NCI-H2196 treated with DMSO at 0.1 percent for 48 hours (cell line): ENCODE data around the gene ANKLE2.
"Not testable (repeated sequence)": the region's sequence is repeated elsewhere in the genome, so short reads cannot be mapped to it uniquely, and the experiment has no call there.

Experiments used
- DNase-seq: peaks from one replicate; lab custom pipeline; 2025; ENCODE audit not compliant: unreplicated experiment; lab: John Stamatoyannopoulos, UW

Gene ANKLE2

DNA sequence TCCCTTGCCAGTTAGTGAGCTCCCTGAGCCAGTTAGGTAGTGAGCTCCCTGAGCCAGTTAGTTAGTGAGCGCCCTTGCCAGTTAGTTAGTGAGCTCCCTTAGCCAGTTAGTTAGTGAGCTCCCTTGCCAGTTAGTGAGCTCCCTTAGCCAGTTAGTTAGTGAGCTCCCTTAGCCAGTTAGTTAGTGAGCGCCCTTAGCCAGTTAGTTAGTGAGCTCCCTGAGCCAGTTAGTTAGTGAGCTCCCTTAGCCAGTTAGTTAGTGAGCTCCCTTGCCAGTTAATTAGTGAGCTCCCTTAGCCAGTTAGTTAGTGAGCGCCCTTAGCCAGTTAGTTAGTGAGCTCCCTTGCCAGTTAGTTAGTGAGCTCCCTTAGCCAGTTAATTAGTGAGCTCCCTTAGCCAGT is 69.6 kb downstream of the ANKLE2 start:
- DNase-seq: not testable (repeated sequence)

DNA sequence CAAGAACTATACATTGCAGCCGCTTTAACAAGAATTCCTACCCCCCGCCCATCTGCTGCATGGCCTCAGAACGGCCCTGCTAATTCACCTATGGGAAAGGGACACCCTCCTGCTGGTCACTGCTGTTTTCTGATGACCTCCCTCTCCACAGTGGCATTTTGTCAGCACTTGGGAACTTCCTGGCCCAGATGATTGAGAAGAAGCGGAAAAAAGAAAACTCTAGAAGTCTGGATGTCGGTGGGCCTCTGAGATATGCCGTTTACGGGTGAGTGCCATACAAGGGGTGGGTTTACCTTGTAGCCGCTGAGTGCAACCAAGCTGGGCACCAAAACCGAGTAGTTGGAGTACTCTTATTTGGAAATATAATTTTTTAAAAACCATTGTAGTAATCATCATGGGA is 71.5 kb downstream of the ANKLE2 start:
- no peak for DNase-seq

DNA sequence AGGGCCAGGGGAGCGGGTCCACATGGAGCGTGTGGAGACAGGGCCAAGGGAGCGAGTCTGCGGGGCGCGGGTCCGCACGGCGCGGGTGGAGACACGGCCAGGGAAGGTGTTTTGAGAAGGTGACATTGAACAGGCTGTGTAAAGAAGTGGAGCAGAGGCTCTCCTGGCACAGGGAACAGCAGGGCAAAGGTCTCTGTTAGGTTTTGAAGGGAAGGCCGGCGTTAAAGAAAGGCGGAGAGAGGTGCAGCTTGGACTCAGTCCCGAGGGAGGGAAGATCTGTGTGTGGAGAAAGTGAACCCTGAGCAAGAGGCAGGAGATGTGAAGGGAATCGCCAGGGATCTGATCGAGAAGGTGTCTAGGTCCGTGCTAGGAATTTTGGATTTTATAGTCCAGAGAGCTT is 72.4 kb downstream of the ANKLE2 start:
- no peak for DNase-seq

DNA sequence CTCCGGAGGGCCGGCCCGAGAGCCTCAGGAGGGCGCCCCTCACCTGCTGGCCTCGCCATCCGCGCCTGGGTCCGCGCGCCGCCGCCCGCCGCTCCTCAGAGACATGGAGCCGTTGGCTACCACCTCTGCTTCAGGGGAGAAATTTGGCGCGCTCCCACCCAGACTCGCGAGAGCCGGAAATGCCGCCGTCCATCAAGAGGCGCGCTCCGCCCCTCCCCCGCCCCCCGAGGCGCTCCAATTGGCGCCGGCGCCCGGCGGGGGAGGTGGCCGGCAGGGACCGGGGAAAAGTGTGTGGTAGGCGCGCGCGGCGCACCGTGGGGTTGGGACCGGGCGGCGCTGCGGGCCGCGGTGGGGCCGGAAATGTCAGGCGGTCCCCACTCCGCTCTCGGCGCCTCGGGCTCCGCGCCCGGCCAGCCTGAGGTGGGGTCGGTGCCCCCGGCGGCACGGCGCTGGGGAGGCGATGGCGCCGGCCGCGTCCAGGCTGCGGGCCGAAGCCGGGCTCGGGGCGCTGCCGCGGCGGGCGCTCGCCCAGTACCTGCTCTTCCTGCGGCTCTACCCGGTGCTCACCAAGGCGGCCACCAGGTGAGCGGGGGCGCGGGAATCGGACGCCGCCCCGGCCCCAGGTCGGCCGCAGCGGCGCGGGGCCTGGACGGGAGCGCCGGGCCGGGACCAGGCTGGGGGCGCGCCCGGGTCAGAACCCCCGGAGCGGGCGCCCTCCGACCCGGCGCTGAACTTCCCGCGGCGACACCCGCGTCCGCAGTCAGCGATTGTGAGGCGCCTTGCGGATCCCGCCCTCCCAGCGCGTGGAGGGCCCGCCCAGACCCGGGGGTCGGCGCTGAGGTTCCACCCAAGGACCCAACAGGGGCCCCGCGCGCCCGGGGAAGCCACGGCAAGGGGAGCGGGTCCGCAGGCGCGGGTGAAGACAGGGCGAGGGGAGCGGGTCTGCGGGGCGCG is 74.1 kb downstream of the ANKLE2 start, which contains the start of the genes POLE and PXMP2:
Gene POLE, minus strand, starts transcription at position 132 of the 954 bp plus-strand sequence. Its CDS starts 27 bp downstream, at position 105.
Gene PXMP2, plus strand, starts transcription at position 377 of the 954 bp plus-strand sequence. Its CDS starts 84 bp downstream, at position 461.
- DNase-seq: peak; percentile 87

DNA sequence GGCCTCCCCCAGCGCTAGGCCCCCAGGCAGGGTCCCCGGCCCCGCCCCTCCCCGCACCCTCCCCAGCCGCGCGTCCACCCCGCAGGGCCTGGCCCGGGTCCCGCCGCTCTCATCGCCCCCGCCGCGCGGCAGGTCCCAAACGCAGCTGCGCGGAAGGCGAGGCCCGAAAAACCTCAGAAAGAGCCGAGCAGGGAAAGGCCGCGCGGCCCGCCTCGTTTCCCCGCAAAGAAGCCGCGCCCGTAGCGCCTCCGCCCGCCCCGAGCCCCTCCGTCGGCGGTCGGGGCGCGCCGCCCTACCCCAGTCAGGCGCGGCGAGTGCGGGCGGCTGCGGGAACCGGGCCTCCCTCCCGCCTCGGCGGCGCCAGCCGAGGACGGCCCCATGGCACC is 74.8 kb downstream of the ANKLE2 start:
- no peak for DNase-seq

DNA sequence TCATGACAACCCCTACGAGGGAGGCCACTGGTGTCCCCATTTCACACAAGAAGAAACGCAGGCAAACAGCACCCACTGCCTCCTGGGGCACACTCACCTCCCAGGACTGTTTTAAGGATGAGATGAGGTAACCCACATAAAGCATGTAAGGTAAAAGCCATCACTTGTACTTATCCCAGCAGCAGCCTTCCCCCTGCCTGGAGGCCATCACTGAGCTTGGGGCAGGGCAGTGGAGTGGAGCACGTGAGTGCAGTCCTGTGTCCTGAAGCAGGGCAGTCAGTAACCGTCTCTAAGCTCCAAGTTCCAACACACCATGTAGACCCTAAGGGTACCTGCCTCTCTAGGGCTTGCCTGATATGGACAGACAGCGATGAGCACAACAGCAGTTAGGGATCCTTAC is 76.2 kb downstream of the ANKLE2 start:
- no peak for DNase-seq

DNA sequence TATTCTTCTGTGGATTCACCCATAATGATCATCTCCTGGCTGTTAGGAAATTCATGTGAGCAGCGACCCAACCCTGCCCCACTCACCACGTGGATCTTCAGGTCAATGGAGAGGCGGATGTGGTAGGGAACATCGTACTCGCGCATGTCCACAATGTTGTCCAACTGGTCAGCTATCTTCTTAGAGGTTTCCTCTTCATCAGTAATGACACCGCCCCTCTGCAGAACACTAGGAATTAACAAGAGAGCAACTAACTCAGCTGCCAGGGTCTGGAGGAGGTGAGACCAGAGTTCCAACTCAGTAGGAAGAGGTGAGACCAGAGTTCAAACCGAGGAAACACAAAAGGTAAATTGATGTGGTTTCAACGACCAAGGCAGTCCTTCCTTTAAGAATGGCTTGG is 84.1 kb downstream of the ANKLE2 start:
- DNase-seq: no peak

DNA sequence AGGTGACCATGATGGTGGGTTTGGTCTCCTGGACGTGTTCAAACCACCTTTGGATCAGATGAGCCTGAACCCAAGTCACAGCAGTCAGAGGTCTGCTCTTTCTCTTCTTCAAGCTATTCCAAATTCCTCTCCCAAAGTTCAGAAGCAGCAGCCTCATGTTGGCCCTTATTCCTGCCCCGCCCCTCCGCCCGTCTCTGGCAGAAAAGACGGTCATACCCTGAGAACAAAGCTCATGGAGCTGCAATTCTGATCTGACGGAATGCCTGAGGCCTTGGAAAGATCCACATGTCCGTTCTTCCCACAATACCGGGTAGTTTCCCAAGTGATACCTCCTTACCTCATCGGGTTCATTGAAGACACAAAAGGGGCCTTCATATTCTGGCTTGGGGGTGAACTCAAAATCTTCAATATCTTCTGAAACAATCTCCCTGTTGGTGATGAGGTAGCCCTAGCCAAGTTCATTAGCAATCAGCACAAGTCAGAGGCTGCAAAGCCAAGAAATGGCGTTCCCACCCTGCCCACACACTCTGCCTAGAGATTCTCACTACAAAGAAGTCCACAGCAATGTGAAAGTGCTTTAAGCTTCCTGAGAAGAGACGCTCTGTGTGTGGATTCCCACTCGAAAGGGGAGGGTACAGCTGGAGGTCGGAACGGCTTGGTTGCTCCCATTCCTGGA is 85.7 kb downstream of the ANKLE2 start:
- no peak for DNase-seq
